Limb (tissue), 2 donors: ENCODE measurements around the gene CLPSL2.
"Not testable (repeated sequence)": the region's sequence is repeated elsewhere in the genome, so short reads cannot be mapped to it uniquely, and the experiment has no call there.

ENCODE experiments used
- DNase-seq, 2 donors: peaks; one replicate each; pipeline ENCODE4 v3.0.0-alpha.2; 2016; ENCODE audit errors: extremely low spot score in 2 of 2

The CLPSL2 gene, protein sequence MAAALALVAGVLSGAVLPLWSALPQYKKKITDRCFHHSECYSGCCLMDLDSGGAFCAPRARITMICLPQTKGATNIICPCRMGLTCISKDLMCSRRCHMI

DNA sequence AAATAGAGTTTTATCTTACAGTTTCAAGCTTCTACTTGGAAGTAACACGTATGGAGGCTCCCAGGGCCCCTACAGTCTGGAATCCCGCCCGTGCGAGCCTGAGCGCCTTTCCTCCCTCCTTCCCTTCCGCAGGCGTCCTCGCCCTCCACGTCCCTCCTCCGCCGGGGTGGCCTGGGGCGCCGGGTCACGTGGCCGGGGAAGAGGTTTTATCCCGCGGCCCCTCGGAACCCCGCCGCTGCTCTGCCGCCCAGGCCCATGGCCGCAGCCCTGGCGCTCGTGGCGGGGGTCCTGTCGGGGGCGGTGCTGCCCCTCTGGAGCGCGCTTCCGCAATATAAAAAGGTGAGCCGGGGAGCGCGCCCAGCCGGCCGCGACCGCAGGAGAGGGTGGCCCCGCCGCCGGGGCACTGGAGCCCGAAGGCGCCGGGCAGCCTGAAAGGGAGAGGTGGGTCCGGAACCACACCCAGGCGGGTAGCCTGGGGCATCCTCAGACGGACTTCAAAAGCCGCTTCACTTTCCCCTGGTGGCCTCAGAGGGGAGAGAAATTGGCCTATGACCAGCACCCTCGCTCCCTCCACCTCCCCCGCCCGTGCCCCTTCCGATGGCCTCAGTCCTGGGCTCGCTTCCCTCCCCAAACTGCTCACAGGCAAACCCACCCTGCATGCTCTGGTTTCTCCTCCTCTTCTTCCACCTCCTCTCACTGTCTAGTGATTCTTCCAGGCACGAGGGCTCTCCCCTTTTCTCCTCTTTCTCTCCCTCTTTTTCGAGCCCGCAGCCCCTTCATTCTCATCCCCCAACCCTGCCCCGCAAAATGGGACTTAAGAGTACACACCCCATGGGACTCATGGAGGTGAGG, at the start of gene CLPSL2:
TSS of gene CLPSL2 (plus strand) at position 235 of the 852 bp plus-strand sequence. CDS start at position 256, 21 bp downstream.
- DNase-seq, result peak in 1 of 2 donors; percentile 59

DNA sequence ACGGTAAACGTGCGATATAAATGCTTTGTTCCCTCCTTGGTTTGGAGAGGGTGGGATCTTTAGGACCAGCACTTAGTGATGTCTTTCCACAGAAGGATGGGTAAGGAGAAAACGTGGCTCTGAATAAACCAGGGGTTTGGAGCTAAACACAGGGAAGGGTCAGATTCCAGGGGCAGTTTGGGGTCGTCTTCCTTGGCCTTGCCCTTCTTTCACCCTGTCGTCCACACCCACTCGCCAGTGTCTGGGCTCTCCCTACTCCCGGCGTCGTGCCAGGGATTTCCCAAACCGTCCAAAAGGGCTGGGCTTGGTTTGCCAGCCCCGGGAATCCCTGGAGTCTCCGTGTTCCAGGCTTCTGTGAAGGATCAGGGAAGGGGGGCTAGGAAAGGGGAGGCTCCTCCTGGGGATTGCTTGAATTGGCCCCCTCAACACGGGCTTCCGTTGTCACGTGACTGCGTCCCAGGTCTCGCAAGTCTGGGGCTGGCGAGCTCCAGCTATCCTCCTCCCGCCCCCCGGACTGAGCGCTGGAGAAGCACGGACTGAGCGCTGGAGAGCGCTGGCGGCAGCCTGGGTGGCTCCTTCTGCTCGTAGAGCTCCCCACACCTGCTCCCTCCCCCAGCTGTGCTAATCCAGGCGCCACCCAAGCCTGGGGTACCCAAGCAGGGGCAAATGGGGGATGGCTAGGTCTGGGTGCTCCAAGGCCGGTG, 49.0 kb upstream of the CLPSL2 start:
- DNase-seq, result peak; percentile 79 to 87

DNA sequence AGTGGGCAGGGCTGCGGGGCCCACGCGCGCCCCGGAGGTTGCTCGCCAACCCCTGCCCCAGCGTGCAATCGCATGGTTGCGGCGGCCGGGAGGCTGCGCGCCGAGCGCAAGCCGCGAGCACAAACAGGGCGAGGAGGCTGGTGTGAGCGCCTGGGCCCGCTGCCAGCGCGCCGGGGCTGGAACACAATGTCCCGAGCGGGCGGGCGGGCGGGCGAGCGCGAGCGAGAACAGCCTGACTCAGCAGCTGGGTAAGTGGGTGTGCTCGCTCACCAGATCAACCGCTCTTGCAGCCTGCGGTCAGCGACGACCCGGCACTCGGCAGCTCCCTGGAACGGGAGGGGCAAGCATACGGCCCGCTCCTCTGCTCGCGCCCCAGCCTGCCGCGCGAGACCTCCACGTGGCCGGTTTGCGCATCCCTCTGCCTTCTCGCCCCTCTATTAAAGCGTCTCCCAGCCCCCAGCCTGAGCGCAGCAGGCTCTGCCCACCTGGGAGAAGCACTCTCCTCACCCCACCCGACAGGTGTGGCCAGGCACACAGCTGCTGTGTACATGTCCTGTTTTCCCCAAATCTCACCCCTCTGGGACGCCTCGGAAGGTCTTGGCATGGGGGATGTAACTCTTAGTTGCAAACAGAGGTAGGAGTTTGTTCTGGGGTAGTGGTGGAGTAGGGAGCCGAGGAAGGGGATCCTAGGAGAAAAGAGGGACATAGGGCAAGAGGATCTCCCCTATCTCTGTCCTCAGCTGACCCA, 48.3 kb upstream of the CLPSL2 start:
- DNase-seq, result peak; percentile 92

DNA sequence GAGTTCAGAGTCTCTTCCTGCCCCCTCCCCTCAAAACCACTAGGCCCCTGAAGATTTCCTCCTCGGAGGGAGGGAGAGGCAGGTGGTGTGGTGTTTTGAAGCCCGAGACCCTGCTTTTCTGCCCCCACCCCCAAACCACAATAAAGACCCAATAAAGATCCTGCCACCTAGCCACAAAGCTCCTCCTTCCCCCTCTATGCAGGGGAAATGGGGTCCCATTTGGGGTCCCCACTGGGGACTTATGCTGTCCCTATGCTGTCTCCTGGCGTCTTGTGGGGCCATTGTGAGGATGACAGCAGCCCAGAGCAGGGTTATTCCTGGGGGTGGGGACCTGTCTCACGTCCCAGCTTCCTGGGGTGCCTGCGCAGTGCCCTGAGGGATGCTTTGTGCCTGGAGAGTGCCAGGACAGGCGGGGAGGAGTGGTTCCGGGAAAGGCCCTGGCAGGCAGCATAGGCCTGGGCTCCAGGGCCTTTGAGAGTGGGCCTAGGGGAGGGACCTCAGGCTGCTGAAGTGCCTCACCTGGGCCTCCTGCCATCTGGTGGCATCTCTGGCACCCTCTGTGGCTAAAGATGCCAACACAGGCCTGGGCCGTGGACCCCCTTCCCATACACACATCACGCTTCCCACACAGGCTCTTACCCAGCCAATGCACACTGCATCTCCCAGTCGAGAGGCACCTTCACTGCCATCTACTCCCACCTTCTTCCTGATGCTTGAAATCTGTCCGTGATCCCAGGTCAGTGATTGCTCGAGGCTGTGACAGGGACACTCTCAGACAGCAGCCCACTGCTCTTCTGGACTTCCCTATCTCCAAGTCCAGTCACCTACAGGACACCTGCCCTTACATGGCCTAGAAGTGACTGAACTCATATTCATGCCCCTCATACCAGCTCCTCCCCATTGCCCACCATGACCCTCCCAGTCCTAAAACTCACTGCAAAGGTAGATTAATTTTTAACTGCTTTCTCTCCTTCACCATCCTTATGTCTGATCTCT, 47.4 kb upstream of the CLPSL2 start:
- DNase-seq, result no peak

DNA sequence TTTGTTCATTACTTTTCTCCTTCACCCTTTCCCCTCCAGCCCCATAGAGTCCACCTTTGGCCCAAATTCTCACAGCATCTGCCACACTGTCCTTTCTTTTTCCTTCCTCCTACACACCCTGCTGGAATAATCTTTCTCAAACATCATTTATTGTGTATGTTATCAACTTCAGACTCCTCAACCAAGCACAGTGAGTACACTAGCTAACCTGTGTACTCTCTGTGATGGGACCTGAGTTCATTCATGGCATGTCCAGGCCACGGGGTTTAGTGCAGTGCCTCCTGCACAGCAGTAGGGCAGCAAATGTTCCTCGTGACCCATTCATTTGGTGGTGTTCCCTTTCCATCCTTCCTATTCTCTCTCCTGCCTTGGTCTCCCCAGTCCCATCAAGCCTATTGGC, 46.7 kb upstream of the CLPSL2 start:
- DNase-seq, result no peak

DNA sequence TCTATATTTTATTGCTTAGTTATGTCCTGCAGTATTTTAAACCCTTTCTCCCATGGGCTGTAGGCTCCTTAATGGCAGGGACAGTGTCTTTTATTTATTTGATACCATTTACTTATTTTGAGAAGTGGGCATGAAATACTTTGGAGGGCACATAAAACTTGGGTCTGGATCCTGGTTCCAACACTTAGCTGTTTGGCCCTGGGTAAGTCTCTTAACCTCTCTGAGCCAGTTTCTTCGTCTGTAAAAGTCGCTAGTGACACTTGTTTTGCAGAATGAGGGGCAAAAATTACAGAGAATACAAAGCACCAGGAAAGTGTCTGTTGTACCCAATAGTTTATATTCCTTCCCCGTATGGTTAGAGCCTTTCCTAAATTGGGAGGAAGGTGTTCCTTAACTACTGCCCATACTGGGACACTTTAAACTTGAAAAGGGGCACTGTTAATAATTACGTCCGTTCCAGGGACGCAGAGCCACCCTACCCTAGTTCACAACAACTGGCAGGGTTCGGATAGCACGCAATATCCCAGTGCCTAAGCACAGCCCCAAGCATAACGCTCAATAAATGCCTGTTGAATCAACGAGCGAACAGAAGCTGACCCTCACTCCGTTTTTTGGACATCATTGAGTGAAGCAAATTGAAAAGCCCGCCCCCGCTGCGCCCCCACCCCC, 45.5 kb upstream of the CLPSL2 start:
- DNase-seq, result peak in 1 of 2 donors; percentile 37

DNA sequence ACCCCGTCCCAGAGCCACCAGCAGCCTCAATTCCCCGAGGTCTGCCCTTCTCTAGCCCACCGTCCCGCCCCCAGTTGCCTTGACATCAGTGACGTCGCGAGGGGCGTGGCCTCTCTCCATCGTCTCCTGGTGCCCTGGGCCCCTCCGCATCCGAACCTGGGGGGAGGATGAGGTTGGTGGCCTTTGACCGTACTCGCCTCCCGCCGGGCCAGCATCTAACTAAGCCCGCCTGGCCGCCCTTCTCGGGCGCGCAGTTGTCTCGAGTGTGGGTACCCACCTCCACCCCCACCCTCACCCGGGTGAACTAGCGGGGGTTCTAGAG, 45.0 kb upstream of the CLPSL2 start:
- peak; percentile 88 to 96 for DNase-seq

DNA sequence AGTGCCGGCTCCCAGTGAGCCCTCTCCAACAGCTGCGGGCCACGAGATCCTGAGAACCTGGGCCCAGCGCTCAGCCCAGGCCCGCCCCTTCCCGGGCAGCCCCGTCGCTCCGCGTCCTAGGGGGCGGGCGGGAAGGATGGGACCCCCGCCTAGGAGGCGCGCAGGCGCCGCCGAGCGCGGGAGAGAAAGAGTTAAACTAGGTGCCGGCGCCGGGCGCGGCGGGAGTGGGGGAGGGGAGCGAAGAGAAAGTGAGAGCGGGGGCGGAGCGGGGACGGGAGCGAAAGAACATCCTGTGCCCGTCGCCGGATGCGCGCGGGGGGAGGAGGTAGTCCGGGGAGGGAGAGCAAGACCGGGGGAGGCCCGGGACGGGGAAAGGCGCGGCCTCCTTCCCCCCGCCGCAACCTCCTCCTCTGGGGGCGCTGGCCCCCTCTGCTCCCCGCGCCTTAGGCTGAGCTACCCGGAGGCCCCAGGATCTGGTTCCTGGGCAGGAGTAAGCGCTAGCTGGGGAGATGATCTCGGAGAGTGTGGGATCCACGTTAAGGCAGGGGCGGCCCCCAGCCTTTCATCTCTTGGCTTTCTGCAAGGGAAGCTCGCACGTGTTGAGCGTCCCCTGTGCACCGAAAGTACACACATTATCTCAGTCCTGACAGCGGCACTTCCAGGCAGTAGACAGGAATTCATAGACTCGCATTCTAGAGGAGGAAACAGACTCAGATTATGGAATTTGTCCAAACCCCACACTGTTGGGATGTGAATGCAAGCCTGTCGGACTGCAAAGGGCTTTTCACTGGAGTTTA, 44.5 kb upstream of the CLPSL2 start:
- peak; percentile 93 to 96 for DNase-seq

DNA sequence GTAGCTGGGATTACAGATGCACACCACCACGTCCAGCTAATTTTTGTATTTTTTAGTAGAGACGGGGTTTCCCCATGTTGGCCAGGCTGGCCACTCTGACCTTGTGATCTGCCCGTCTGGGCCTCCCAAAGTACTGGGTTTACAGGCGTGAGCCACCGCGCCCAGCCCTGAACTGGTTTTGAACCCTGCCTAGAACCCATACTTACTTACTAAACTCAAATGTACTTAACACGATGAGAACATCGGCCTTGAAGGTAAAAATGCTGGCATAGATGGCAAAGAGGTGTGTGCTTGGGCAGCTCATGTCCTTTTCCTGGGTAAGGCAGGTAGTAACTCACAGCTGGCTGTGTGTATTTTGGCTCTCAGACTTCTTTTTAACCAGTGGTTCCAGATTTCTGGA, 42.8 kb upstream of the CLPSL2 start:
- DNase-seq, result no peak

DNA sequence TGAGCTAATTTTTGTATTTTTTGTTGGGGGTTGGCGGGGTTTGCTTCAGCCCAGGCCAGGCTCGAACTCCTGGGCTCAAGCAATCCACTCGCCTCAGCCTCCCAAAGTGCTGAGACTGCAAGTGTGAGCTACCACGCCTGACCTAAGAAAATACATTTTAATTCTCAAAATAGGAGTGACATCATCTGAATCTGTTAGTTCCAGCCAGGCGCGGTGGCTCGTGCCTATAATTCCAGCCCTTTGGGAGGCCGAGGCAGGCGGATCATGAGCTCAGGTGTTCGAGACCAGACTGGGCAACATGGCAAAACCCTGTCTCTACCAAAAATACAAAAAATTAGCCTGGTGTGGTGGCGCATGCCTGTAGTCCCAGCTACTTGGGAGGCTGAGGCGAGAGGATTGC, 42.1 kb upstream of the CLPSL2 start:
- DNase-seq, result not testable (repeated sequence)

DNA sequence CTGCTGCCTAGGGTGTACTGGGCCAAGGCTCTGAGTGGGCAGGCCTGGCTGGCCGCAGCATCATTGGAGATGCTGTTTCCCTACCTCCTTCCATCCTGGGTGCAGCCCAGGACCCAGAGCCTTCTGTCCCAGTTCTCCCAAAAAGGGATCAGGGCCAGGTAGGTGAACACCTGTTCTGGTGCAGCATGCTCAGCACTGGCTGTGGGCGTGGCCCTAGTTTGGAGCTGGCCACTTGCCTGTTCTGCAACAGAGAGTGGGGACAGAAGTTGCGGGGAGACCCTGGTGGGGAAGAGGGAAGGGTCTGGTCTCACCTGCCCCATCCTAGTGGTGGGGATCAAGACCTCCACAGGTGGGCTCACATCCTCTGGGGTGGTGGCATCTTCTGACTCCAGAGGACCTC, 40.9 kb upstream of the CLPSL2 start:
- DNase-seq, result no peak

DNA sequence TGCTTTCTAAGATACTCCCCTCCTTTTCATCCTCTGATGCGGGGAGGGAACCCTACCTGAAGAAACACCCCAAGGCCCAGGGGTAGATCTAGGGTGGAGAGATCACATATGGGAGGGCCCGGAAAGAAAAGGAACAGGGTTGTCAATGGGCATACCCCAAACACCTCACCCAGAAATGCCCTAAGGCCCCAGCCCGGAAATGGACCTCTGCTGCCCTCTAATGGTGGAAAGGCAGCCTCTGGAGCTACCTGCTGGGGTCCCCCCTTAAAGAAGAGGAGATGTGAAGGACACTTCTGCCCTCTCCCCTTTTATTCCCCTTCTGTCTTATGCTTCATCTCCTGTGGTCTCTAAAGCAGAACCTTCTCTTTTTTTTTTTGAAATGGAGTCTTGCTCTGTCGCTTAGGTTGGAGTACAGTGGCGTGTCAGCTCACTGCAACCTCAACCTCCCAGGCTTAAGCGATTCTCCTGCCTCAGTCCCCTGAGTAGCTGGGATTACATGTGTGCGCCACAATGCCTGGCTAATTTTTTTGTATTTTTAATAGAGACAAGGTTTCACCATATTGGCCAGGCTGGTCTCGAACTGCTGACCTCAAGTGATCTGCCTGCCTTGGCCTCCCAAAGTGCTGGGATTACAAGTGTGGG, 40.0 kb upstream of the CLPSL2 start:
- DNase-seq, result peak; percentile 47 to 86

DNA sequence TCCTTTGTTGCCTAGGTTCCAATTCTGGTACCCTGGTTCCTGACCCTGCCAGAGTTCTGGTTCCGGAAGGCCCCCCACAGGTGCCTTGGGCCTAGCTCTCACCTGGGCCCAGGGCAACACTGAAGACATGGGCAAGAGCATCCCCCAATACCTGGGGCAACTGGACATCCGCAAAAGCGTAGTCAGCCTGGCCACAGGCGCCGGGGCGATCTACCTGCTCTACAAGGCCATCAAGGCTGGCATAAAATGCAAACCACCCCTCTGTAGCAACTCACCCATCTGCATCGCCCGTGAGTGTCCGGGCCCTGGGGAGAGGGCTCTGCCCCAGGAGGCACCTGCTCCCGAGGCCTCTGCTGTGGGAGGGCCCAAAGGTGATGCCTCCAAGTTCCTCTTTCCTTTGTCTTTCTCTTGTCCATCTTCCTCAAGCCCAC, 39.4 kb upstream of the CLPSL2 start, which contains the start of gene ARMC12:
TSS of gene ARMC12 (plus strand) at position 51 of the 431 bp plus-strand sequence. CDS start at position 128, 77 bp downstream.
- no peak for DNase-seq

DNA sequence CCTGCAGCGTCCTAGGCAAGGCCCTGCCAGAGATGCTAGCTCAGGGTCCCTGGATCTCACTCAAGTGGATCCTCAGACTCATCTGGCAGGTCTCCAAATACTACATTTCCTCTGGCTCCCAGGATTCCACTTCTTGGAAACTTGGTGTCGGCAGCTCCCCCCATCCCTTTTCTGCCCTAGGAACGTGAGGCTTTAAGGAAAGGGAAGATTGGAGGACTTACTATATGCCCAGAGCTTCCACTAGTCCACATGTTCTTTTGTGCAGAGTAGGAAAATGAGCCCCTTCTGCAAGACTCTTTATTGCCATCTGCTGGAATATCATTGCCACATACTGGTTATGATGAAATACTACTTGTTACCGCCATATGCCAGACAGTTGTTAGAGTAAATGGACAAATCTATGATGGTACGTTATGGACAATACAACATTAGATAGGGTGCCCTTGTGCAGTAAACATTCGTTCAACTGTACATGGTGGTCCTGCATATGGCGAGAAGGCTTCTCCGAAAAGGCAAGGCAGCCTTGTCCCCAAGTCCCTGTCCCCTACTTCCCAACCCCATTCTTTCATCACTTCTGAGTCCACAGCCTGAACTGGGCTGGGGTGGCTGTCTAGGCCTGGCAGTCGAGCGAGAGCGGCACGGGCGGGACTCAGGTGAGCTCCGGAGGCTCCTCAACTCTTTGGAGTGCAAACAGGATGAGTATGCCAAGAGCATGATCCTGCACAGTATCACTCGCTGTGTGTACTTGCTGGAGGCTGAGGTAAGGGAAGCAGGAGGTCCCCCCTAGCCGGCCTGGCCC, 38.8 kb upstream of the CLPSL2 start:
- DNase-seq, result peak in 1 of 2 donors; percentile 92

DNA sequence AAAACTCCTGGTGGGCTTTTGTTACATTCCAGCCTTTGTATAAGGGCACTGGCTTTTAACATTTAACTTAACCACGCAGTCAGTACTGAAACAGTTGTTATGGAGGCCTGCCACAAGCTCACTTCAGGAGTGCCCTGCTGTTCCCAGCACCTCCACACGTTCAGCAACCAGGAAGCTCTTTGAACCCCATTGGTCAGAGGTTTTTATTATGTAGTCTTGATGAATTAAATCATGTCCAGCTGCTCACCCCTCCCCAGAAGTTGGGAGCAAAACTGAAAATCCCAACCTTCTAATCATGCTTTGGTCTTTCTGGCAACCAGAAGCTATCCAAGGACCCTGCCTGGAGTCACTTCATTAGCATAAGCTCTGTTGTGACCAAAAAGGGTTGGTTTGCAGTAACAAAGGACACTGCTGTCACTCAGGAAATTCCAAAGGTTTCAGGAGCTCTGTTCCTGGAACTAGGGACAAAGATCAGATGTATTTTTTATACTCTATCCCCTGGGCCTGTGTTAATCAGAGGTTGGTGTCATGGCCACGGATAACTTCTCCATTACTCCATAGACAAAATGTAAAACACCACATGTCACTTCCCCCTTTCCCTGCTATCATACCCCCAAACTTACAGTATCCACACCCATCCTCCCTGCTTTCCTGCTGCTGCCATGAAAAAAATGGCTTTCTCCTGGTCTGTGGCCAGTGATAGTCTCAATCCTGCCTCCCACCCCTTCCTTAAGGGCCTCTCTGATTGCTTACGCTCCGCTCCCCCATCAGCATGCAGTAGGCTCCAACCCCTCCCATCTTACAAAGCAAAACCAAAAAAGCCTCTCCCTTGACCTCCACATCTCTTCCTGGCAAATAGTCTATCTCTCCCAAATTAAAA, 36.5 kb upstream of the CLPSL2 start:
- DNase-seq, result no peak

DNA sequence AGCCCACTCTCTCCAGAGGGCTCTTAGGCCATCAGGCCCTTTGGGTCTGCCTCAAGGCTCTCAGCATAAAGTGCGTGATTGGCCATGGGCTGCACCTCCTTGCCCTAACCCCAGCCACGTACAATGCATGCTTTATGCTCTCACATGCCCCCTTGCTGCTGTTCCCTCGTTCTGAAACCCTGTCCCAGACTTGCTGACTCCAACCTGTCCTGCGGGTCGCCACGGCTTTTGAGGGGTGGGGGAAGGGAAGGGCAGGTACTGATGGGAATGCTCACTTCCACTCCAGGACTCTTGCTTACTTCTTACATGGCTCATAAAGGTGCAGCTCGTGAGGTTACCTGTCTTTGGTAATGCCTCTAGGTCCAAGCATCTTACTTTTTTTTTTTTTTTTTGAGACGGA, 33.6 kb upstream of the CLPSL2 start:
- DNase-seq, result no peak

DNA sequence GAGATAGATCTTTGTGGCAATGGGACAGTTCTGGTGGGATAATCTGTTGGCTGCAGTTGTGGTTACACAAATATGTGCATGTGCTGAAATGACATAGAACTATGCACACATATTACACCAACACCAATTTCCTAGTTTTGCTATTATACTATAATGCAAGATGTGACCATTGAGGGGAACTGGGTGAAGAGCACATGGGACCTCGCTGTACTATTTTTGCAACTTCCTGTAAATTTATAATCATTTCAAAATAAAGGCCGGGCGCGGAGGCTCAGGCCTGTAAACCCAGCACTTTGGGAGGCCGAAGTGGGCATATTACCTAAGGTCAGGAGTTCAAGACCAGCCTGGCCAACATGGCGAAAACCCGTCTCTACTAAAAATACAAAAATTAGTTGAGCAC, 30.9 kb upstream of the CLPSL2 start:
- DNase-seq, result no peak
